GM10847 (cell line): ENCODE data around the gene TBC1D22B.

Experiments
- POLR2A ChIP-seq: IDR thresholded peaks from 2 replicates; pipeline ENCODE4 v1.6.1; 2011; ENCODE audit not compliant: insufficient read length; ENCODE audit errors: extremely low read depth

TBC1D22B gene

GRCh38 chr6:37232430-37233017 lies 25.0 kb upstream of the TBC1D22B start:
- TF ChIP-seq POLR2A = no peak

- no peak for TF ChIP-seq POLR2A
These were observed 24.0 kb upstream of the TBC1D22B start for GRCh38 chr6:37233541-37233940.

GRCh38 chr6:37236921-37237320 lies 20.7 kb upstream of the TBC1D22B start:
- TF ChIP-seq POLR2A = no peak

- no peak for TF ChIP-seq POLR2A
These were observed 19.8 kb upstream of the TBC1D22B start for GRCh38 chr6:37237789-37238188.

GRCh38 chr6:37238381-37238780 lies 19.2 kb upstream of the TBC1D22B start:
- no peak for TF ChIP-seq POLR2A

GRCh38 chr6:37239526-37239925 lies 18.0 kb upstream of the TBC1D22B start:
- no peak for TF ChIP-seq POLR2A

- no peak for TF ChIP-seq POLR2A
These were observed 17.4 kb upstream of the TBC1D22B start for GRCh38 chr6:37239950-37240713.

GRCh38 chr6:37241131-37241530 lies 16.4 kb upstream of the TBC1D22B start:
- no peak for TF ChIP-seq POLR2A

GRCh38 chr6:37241775-37242428 lies 15.7 kb upstream of the TBC1D22B start:
- TF ChIP-seq POLR2A = no peak

- no peak for TF ChIP-seq POLR2A
These were observed 15.0 kb upstream of the TBC1D22B start for GRCh38 chr6:37242429-37243052.

- no peak for TF ChIP-seq POLR2A
These were observed 14.3 kb upstream of the TBC1D22B start for GRCh38 chr6:37243131-37243815.

GRCh38 chr6:37243816-37244370 lies 13.7 kb upstream of the TBC1D22B start:
- TF ChIP-seq POLR2A = no peak

GRCh38 chr6:37244430-37245310 lies 12.9 kb upstream of the TBC1D22B start:
- TF ChIP-seq POLR2A = no peak

- TF ChIP-seq POLR2A = no peak
These were observed 6.3 kb upstream of the TBC1D22B start for GRCh38 chr6:37251211-37251780.
